ENCODE data around the gene FHOD3.

GRCh38 chr18:36450264-36450663, 152.8 kb downstream of the FHOD3 start:
- no peak for TF ChIP-seq USF2 (IDR thresholded peaks at IDR 0.05; ENCODE audit: low read depth, low read length)
- no peak for TF ChIP-seq USF2 (CRISPR knock-in tag; IDR thresholded peaks at IDR 0.05; ENCODE audit: borderline replicate concordance)
- TF ChIP-seq ZBTB42 (CRISPR knock-in tag; IDR thresholded peaks at IDR 0.05) = no peak
- no peak for TF ChIP-seq THRA (CRISPR knock-in tag; IDR thresholded peaks at IDR 0.05; ENCODE audit: borderline replicate concordance)
- no peak for TF ChIP-seq CTCF (CRISPR knock-in tag; IDR thresholded peaks at IDR 0.05)
- TF ChIP-seq, protein P1, sequence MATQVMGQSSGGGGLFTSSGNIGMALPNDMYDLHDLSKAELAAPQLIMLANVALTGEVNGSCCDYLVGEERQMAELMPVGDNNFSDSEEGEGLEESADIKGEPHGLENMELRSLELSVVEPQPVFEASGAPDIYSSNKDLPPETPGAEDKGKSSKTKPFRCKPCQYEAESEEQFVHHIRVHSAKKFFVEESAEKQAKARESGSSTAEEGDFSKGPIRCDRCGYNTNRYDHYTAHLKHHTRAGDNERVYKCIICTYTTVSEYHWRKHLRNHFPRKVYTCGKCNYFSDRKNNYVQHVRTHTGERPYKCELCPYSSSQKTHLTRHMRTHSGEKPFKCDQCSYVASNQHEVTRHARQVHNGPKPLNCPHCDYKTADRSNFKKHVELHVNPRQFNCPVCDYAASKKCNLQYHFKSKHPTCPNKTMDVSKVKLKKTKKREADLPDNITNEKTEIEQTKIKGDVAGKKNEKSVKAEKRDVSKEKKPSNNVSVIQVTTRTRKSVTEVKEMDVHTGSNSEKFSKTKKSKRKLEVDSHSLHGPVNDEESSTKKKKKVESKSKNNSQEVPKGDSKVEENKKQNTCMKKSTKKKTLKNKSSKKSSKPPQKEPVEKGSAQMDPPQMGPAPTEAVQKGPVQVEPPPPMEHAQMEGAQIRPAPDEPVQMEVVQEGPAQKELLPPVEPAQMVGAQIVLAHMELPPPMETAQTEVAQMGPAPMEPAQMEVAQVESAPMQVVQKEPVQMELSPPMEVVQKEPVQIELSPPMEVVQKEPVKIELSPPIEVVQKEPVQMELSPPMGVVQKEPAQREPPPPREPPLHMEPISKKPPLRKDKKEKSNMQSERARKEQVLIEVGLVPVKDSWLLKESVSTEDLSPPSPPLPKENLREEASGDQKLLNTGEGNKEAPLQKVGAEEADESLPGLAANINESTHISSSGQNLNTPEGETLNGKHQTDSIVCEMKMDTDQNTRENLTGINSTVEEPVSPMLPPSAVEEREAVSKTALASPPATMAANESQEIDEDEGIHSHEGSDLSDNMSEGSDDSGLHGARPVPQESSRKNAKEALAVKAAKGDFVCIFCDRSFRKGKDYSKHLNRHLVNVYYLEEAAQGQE (IDR thresholded peaks at IDR 0.05; ENCODE audit: borderline replicate concordance in 1 of 2, low read depth in 1 of 2, low read length in 2 of 2) = no peak
- no peak for TF ChIP-seq SNAPC2 (CRISPR knock-in tag; IDR thresholded peaks at IDR 0.05)
- TF ChIP-seq KLF16 (CRISPR knock-in tag; IDR thresholded peaks at IDR 0.05) = no peak

Data from HepG2 (cell line).